Peyer's patch (tissue), 4 donors: ENCODE measurements around the gene OS9. TPM values are rescaled to one million over a fixed set of nuclear protein-coding genes. Genes with fewer than 3 reads are reported as not detected.

ENCODE experiments used
- DNase-seq, 3 donors: peaks; one replicate each; pipeline ENCODE4 v3.0.0-alpha.2; 2017 to 2019
- H3K27ac ChIP-seq, 4 donors: fragments of 200-600 bp; sonication (generic); one replicate each; pipeline ENCODE4 v1.5.1; 2016 to 2019
- H3K27me3 ChIP-seq, 2 donors: fragments of 200-600 bp; sonication (generic); one replicate each; pipeline ENCODE4 v1.5.1; 2019
- H3K36me3 ChIP-seq, 3 donors: fragments of 200-600 bp; sonication (generic); one replicate each; pipeline ENCODE4 v1.5.1; 2016 to 2019
- H3K4me1 ChIP-seq, 4 donors: fragments of 200-600 bp; sonication (generic); one replicate each; pipeline ENCODE4 v1.5.1; 2016 to 2019
- H3K4me3 ChIP-seq, 4 donors: fragments of 200-600 bp; sonication (generic); 1 replicate in 3 of 4; 2 replicates in 1 of 4; pipeline ENCODE4 v1.5.1; 2016 to 2019; ENCODE audit warnings: mild to moderate bottlenecking in 1 of 4
- H3K9me3 ChIP-seq, 4 donors: fragments of 200-600 bp; sonication (generic); one replicate each; pipeline ENCODE4 v1.5.1; 2016 to 2019; ENCODE audit warnings: mild to moderate bottlenecking in 1 of 4
- POLR2A ChIP-seq, 2 donors: fragments of 450-650 bp; IDR thresholded peaks; one replicate each; pipeline ENCODE4 v1.5.1; 2017; ENCODE audit warnings: antibody characterized with exemption in 2 of 2, mild to moderate bottlenecking in 2 of 2, moderate library complexity in 2 of 2
- total RNA-seq, 4 donors: library from RNA; depleted of rRNA; stranded (reverse); fragments of >200 nt; gene quantifications; one replicate each; pipeline ENCODE4 v1.1.0, GENCODE V29; 2016
- TF ChIP-seq, protein P1 (sequence below), 6 experiments: fragments of 450-650 bp in 4 of 6; fragments of 200-600 bp in 2 of 6; sonication (generic) in 1 of 6; IDR thresholded peaks; one replicate each; pipeline ENCODE4 v1.5.1; 2017 to 2019; ENCODE audit warnings: antibody characterized with exemption in 6 of 6, mild to moderate bottlenecking in 3 of 6, moderate library complexity in 1 of 6

The OS9 gene
- total RNA-seq, 4 donors from 2014 or later, result 275 to 353 (median 292) TPM

GRCh38 chr12:57731411-57732080 lies 37.6 kb downstream of the OS9 start:
- H3K36me3 ChIP-seq, result peaks cover 0 to 6% (median 0%) of the 10 kb centered on the region in 3 donors
- TF ChIP-seq, protein P1, sequence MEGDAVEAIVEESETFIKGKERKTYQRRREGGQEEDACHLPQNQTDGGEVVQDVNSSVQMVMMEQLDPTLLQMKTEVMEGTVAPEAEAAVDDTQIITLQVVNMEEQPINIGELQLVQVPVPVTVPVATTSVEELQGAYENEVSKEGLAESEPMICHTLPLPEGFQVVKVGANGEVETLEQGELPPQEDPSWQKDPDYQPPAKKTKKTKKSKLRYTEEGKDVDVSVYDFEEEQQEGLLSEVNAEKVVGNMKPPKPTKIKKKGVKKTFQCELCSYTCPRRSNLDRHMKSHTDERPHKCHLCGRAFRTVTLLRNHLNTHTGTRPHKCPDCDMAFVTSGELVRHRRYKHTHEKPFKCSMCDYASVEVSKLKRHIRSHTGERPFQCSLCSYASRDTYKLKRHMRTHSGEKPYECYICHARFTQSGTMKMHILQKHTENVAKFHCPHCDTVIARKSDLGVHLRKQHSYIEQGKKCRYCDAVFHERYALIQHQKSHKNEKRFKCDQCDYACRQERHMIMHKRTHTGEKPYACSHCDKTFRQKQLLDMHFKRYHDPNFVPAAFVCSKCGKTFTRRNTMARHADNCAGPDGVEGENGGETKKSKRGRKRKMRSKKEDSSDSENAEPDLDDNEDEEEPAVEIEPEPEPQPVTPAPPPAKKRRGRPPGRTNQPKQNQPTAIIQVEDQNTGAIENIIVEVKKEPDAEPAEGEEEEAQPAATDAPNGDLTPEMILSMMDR (IDR thresholded peaks at IDR 0.05), result no peak
- no peak for TF ChIP-seq POLR2A (IDR thresholded peaks at IDR 0.05)
- H3K4me1 ChIP-seq, result peaks cover 0 to 18% (median 0%) of the 10 kb centered on the region in 4 donors
- no peak overlapping the region for H3K27ac ChIP-seq
- peaks cover 0 to 26% of the 10 kb centered on the region in 2 donors for H3K27me3 ChIP-seq
- no peak overlapping the region for H3K4me3 ChIP-seq
- H3K9me3 ChIP-seq, result no peaks in the 10 kb centered on the region
- peak in 1 of 3 donors; percentile 38 for DNase-seq

- no peak overlapping the region for H3K4me3 ChIP-seq
- H3K27me3 ChIP-seq, result peaks cover 0 to 32% of the 10 kb centered on the region in 2 donors
- no peak for DNase-seq
- peaks cover 0 to 19% (median 0%) of the 10 kb centered on the region in 4 donors for H3K4me1 ChIP-seq
- peaks cover 0 to 6% (median 0%) of the 10 kb centered on the region in 3 donors for H3K36me3 ChIP-seq
- H3K9me3 ChIP-seq, result no peaks in the 10 kb centered on the region
- TF ChIP-seq POLR2A (IDR thresholded peaks at IDR 0.05), result no peak
- TF ChIP-seq, protein P1 (IDR thresholded peaks at IDR 0.05), result no peak
- H3K27ac ChIP-seq, result no peak overlapping the region
These were observed 38.3 kb downstream of the OS9 start for GRCh38 chr12:57732270-57732669.

GRCh38 chr12:57732726-57733593 lies 39.0 kb downstream of the OS9 start:
- Histone ChIP-seq H3K9me3 (no peaks in the 10 kb centered on the region), H3K4me1 (peaks cover 0 to 23% (median 2%) of the 10 kb centered on the region in 4 donors), H3K36me3 (peaks cover 0 to 6% (median 0%) of the 10 kb centered on the region in 3 donors), H3K27ac (no peak overlapping the region), H3K4me3 (no peak overlapping the region), H3K27me3 (peaks cover 0 to 36% of the 10 kb centered on the region in 2 donors)
- TF ChIP-seq, protein P1 (IDR thresholded peaks at IDR 0.05), result no peak
- no peak for TF ChIP-seq POLR2A (IDR thresholded peaks at IDR 0.05)
- DNase-seq, result peak in 1 of 3 donors; percentile 34

- peaks cover 0 to 42% of the 10 kb centered on the region in 2 donors for H3K27me3 ChIP-seq
- TF ChIP-seq, protein P1 (IDR thresholded peaks at IDR 0.05), result no peak
- TF ChIP-seq POLR2A (IDR thresholded peaks at IDR 0.05), result no peak
- no peak for DNase-seq
- peaks cover 0 to 6% (median 0%) of the 10 kb centered on the region in 3 donors for H3K36me3 ChIP-seq
- no peak overlapping the region for H3K4me3 ChIP-seq
- no peaks in the 10 kb centered on the region for H3K9me3 ChIP-seq
- H3K27ac ChIP-seq, result no peak overlapping the region
- H3K4me1 ChIP-seq, result peaks cover 0 to 32% (median 4%) of the 10 kb centered on the region in 4 donors
These were observed 40.0 kb downstream of the OS9 start for GRCh38 chr12:57733928-57734327.

DNA sequence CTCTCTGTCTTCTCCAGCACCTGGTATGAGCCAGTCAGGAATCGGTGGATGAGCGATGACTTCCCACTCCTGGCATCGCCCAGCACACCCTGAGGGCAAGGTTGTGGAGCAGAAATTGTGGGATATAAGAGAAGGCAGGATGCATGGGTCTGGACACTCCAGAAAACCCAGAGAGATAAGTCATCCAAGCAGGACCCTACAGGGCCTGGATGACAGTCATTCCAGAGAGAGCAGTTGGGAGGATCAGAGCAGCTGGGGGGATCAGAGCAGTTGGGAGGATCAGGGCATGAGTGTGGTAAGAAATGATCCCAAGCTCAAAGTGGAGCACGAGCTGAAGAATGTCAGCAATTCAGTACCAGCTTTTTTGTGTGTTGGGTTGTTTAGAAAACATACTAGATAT lies 40.7 kb downstream of the OS9 start:
- DNase-seq, result no peak
- Histone ChIP-seq H3K9me3 (no peaks in the 10 kb centered on the region), H3K4me3 (no peak overlapping the region), H3K4me1 (peaks cover 0 to 32% (median 5%) of the 10 kb centered on the region in 4 donors), H3K27ac (no peak overlapping the region), H3K36me3 (peaks cover 0 to 6% (median 0%) of the 10 kb centered on the region in 3 donors), H3K27me3 (peaks cover 0 to 48% of the 10 kb centered on the region in 2 donors)
- TF ChIP-seq POLR2A (IDR thresholded peaks at IDR 0.05), result no peak
- TF ChIP-seq, protein P1 (IDR thresholded peaks at IDR 0.05), result no peak
